ENCODE results near the gene RAB11FIP3. TPM values are rescaled to one million over a fixed set of nuclear protein-coding genes. Genes with fewer than 3 reads are reported as not detected.

Gene RAB11FIP3
- total and polyA plus RNA-seq, 2 of the 13 experiments (the other 11 are each of a cell fraction or from before 2014, with no cell fraction given) = 34.3 to 57.6 TPM

GRCh38 chr16:527015-527903 lies 101.8 kb downstream of the RAB11FIP3 start, which contains the start of gene CAPN15 (continued):
- TF ChIP-seq ZNF280B (CRISPR knock-in tag; IDR thresholded peaks at IDR 0.05; ENCODE audit: borderline replicate concordance) (no peak), ZNF577 (CRISPR knock-in tag; IDR thresholded peaks at IDR 0.05; ENCODE audit: borderline replicate concordance, low read depth) (no peak), TRAFD1 (CRISPR knock-in tag; IDR thresholded peaks at IDR 0.05; ENCODE audit: borderline replicate concordance) (no peak), KDM5A (IDR thresholded peaks at IDR 0.05; ENCODE audit: borderline replicate concordance, low read length) (peak; percentile 31; the same call in 1 of the 2 replicates), AGO1 (IDR thresholded peaks at IDR 0.05; ENCODE audit: low read depth, low read length, poor library complexity, severe bottlenecking) (peak; percentile 84), CEBPG (CRISPR knock-in tag; IDR thresholded peaks at IDR 0.05) (no peak), ZNF597 (CRISPR knock-in tag; IDR thresholded peaks at IDR 0.05) (0 out of 2 replicates have a peak, but pooled peaks have one; percentile 29), ZNF318 (CRISPR knock-in tag; IDR thresholded peaks at IDR 0.05) (no peak), ZXDC (CRISPR knock-in tag; IDR thresholded peaks at IDR 0.05) (no peak), TOE1 (CRISPR knock-in tag; IDR thresholded peaks at IDR 0.05) (0 out of 2 replicates have a peak, but pooled peaks have one; percentile 21), SNRNP70 (IDR thresholded peaks at IDR 0.05; ENCODE audit: low read depth, low read length) (no peak)
